SK-N-SH (cell line): ENCODE measurements around the gene EPB41L4B. TPM values are rescaled to one million over a fixed set of nuclear protein-coding genes. Genes with fewer than 3 reads are reported as not detected.

ENCODE experiments used
- CTCF ChIA-PET: fragments of 300-600, 350-600 bp; formaldehyde crosslinking; extraction: SDS; loops from one replicate; lab custom pipeline; 2021; lab: Yijun Ruan, JAX
- POLR2A ChIA-PET: fragments of 350-600 bp; sonication (Branson Sonifier 250); formaldehyde crosslinking; extraction: SDS; loops from one replicate; lab custom pipeline; 2020; ENCODE audit warnings: antibody characterized with exemption, inconsistent platforms; lab: Yijun Ruan, JAX
- DNase-seq: peaks from one replicate; pipeline ENCODE4 v3.0.0; 2012
- H2AFZ ChIP-seq: fragments of 200-600 bp; sonication (generic); 2 replicates; pipeline ENCODE4 v1.8.1; 2016; ENCODE audit warnings: antibody characterized with exemption, mild to moderate bottlenecking, low read depth
- H3F3A ChIP-seq: fragments of 200-600 bp; sonication (generic); replicated peaks from 2 replicates; pipeline ENCODE3; 2016; ENCODE audit warnings: antibody characterized with exemption, mild to moderate bottlenecking; ENCODE audit not compliant: insufficient read depth
- H3K27ac ChIP-seq, 2 experiments: fragments of 200-500 bp in 1 of 2; fragments of 200-600 bp in 1 of 2; sonication (Bioruptor generic) in 1 of 2; sonication (generic), shearing (Covaris generic) in 1 of 2; 2 replicates each; pipeline versions ENCODE4 v1.5.1 to v1.6.1; 2014 to 2016; ENCODE audit warnings: low read depth in 2 of 2, inconsistent platforms in 1 of 2, low read length in 1 of 2, mild to moderate bottlenecking in 1 of 2, mixed read lengths in 1 of 2
- H3K27me3 ChIP-seq: fragments of 200-600 bp; sonication (generic), shearing (Covaris generic); 2 replicates; pipeline ENCODE4 v1.6.1; 2016; ENCODE audit warnings: mixed run types; ENCODE audit not compliant: insufficient read depth
- H3K36me3 ChIP-seq, 2 experiments: fragments of 200-500 bp in 1 of 2; fragments of 200-600 bp in 1 of 2; sonication (Bioruptor generic) in 1 of 2; sonication (generic) in 1 of 2; replicated peaks in 1 of 2; 2 replicates each; pipeline versions ENCODE3 to v1.5.1; 2014 to 2016; ENCODE audit warnings: low read length in 1 of 2, mild to moderate bottlenecking in 1 of 2; ENCODE audit not compliant: insufficient read depth in 2 of 2, control insufficient read depth in 1 of 2
- H3K4me1 ChIP-seq, 2 experiments: fragments of 200-500 bp in 1 of 2; fragments of 200-600 bp in 1 of 2; sonication (Bioruptor generic) in 1 of 2; sonication (generic), shearing (Covaris generic) in 1 of 2; 2 replicates each; pipeline versions ENCODE4 v1.5.1 to v1.6.1; 2014 to 2016; ENCODE audit warnings: low read depth in 1 of 2, low read length in 1 of 2, mixed run types in 1 of 2; ENCODE audit not compliant: insufficient read depth in 2 of 2, control insufficient read depth in 1 of 2
- H3K4me2 ChIP-seq: fragments of 200-600 bp; sonication (generic), shearing (Covaris generic); 2 replicates; pipeline ENCODE4 v1.6.1; 2017; ENCODE audit warnings: mixed run types
- H3K4me3 ChIP-seq, 2 experiments: fragments of 200-500 bp in 1 of 2; fragments of 200-600 bp in 1 of 2; sonication (Bioruptor generic) in 1 of 2; sonication (generic), shearing (Covaris generic) in 1 of 2; 2 replicates each; pipeline versions ENCODE4 v1.5.1 to v1.8.1; 2014 to 2016; ENCODE audit warnings: low read depth in 2 of 2, inconsistent platforms in 1 of 2, low read length in 1 of 2, mild to moderate bottlenecking in 1 of 2, mixed read lengths in 1 of 2, moderate library complexity in 1 of 2
- H3K79me2 ChIP-seq: fragments of 200-600 bp; sonication (generic); 2 replicates; pipeline ENCODE4 v1.8.1; 2017; ENCODE audit warnings: mild to moderate bottlenecking; ENCODE audit not compliant: insufficient read depth
- H3K9ac ChIP-seq: fragments of 200-600 bp; sonication (generic); 2 replicates; pipeline ENCODE4 v1.6.1; 2017; ENCODE audit warnings: mixed run types
- H3K9me2 ChIP-seq: fragments of 200-600 bp; sonication (generic); 2 replicates; pipeline ENCODE4 v1.6.1; 2017; ENCODE audit warnings: mixed run types
- H3K9me3 ChIP-seq: fragments of 200-600 bp; sonication (generic); 2 replicates; pipeline ENCODE4 v1.6.1; 2017; ENCODE audit warnings: mixed run types, mild to moderate bottlenecking, moderate library complexity
- H4K20me1 ChIP-seq: fragments of 200-600 bp; sonication (generic); 2 replicates; pipeline ENCODE4 v1.6.1; 2017; ENCODE audit warnings: mild to moderate bottlenecking, mixed run types; ENCODE audit not compliant: insufficient read depth
- ELF1 ChIP-seq: IDR thresholded peaks from 2 replicates; pipeline ENCODE4 v1.4.0; 2012
- EP300 ChIP-seq, 2 experiments: IDR thresholded peaks; 2 replicates each; pipeline versions ENCODE4 v1.4.0 to v1.6.1; 2012; ENCODE audit warnings: borderline replicate concordance in 1 of 2, low read depth in 1 of 2, low read length in 1 of 2
- FOXJ3 ChIP-seq: sonication (generic); formaldehyde crosslinking; IDR thresholded peaks from 2 replicates; pipeline ENCODE4 v1.5.1; 2020; ENCODE audit warnings: mild to moderate bottlenecking, missing genetic modification reagents
- FOXM1 ChIP-seq: IDR thresholded peaks from 2 replicates; pipeline ENCODE4 v1.4.0; 2012; ENCODE audit warnings: low read depth, mild to moderate bottlenecking
- GABPA ChIP-seq: IDR thresholded peaks from 2 replicates; pipeline ENCODE4 v1.4.0; 2012; ENCODE audit warnings: low read depth, mild to moderate bottlenecking
- GATA2 ChIP-seq: sonication (generic); formaldehyde crosslinking; IDR thresholded peaks from 2 replicates; pipeline ENCODE4 v1.5.0; 2020; ENCODE audit warnings: mild to moderate bottlenecking, missing genetic modification reagents
- JUND ChIP-seq: IDR thresholded peaks from 2 replicates; pipeline ENCODE4 v1.4.0; 2012
- MAX ChIP-seq: IDR thresholded peaks from 2 replicates; pipeline ENCODE4 v1.4.0; 2012; ENCODE audit warnings: low read depth
- NFIC ChIP-seq: IDR thresholded peaks from 2 replicates; pipeline ENCODE4 v1.4.0; 2012; ENCODE audit warnings: borderline replicate concordance
- PBX3 ChIP-seq: IDR thresholded peaks from 2 replicates; pipeline ENCODE4; 2012
- POLR2AphosphoS5 ChIP-seq: IDR thresholded peaks from 2 replicates; pipeline ENCODE4 v1.6.1; 2012; ENCODE audit warnings: low read depth, low read length
- RCOR1 ChIP-seq: fragments of 150-350 bp; IDR thresholded peaks from 2 replicates; pipeline ENCODE4 v1.6.1; 2017; ENCODE audit warnings: antibody characterized with exemption, low read length
- REST ChIP-seq: IDR thresholded peaks from 2 replicates; pipeline ENCODE4 v1.6.1; 2012; ENCODE audit warnings: mild to moderate bottlenecking, low read depth, low read length, moderate library complexity
- RXRA ChIP-seq: IDR thresholded peaks from 2 replicates; pipeline ENCODE4 v1.4.0; 2012; ENCODE audit warnings: low read depth, mild to moderate bottlenecking, borderline replicate concordance
- SIN3A ChIP-seq: IDR thresholded peaks from 2 replicates; pipeline ENCODE4 v1.6.1; 2012; ENCODE audit warnings: low read depth, mild to moderate bottlenecking, low read length, moderate library complexity, borderline replicate concordance
- SMC3 ChIP-seq: IDR thresholded peaks from 2 replicates; pipeline ENCODE4 v1.6.1; 2012; ENCODE audit warnings: low read depth, low read length, improper control_type of control experiment
- TCF12 ChIP-seq: IDR thresholded peaks from 2 replicates; pipeline ENCODE4 v1.4.0; 2012
- USF1 ChIP-seq: IDR thresholded peaks from 2 replicates; pipeline ENCODE4 v1.4.0; 2012; ENCODE audit warnings: low read depth, borderline replicate concordance
- YY1 ChIP-seq: IDR thresholded peaks from 2 replicates; pipeline ENCODE4 v1.4.0; 2012; ENCODE audit warnings: low read depth, mild to moderate bottlenecking
- ZBTB33 ChIP-seq: IDR thresholded peaks from 2 replicates; pipeline ENCODE4 v1.4.0; 2012; ENCODE audit warnings: low read depth, borderline replicate concordance
- WGBS: methylation state at CpG from one replicate; pipeline ENCODE4 v1.1.6; 2017; ENCODE audit warnings: low lambda C conversion rate; 5-methylcytosine and 5-hydroxymethylcytosine counted together
- polyA plus RNA-seq, 3 experiments: library from polyadenylated mRNA; depleted of rRNA; stranded (reverse); fragments of >200 nt; gene quantifications; 2 replicates each; pipeline ENCODE4 v1.2.3, GENCODE V29; 2012

EPB41L4B gene
- polyA plus RNA-seq, 1 of the 3 experiments (the other 2 are of a cell fraction) = 0.59 TPM

- CTCF ChIA-PET = interaction anchor here (1.2 to 2.5 kb wide), 2 partner anchors 14 to 61 kb away, joined by 4 to 12 read pairs; no protein-coding TSS in a partner anchor
- Histone ChIP-seq H3K36me3 (no peaks in the 10 kb centered on the region), H3K27me3 (no peaks in the 10 kb centered on the region), H3K9me2 (no peaks in the 10 kb centered on the region), H3K27ac (no peak overlapping the region), H3K4me1 (peaks cover 0 to 4% of the 10 kb centered on the region in 2 experiments; a peak in 1 of 4 replicates), H3F3A (no peaks in the 10 kb centered on the region), H3K4me2 (no peak overlapping the region), H4K20me1 (no peaks in the 10 kb centered on the region), H3K79me2 (no peaks in the 10 kb centered on the region), H2AFZ (no peak overlapping the region), H3K4me3 (no peak overlapping the region), H3K9me3 (no peaks in the 10 kb centered on the region), H3K9ac (no peak overlapping the region)
- no peak for TF ChIP-seq NFIC
- no peak for TF ChIP-seq ELF1
- no peak for TF ChIP-seq GABPA
- TF ChIP-seq YY1 = no peak
- TF ChIP-seq USF1 = no peak
- no peak for TF ChIP-seq RXRA
- TF ChIP-seq SMC3 = no peak
- no peak for TF ChIP-seq ZBTB33
- POLR2A ChIA-PET = no interaction called here
- WGBS = 46% methylated on average over 9 of the region's 11 CpGs
- DNase-seq = peak; percentile 44
Measured at GRCh38 chr9:109258481-109259302, 62.2 kb downstream of the EPB41L4B start.

GRCh38 chr9:109256336-109256735, 64.5 kb downstream of the EPB41L4B start:
- no peak overlapping the region for H3K4me3 ChIP-seq
- no peaks in the 10 kb centered on the region for H3F3A ChIP-seq
- ChIA-PET POLR2A (no interaction called here), CTCF (interaction anchor here (1.1 to 3.6 kb wide), 2 partner anchors 12 to 51 kb away, joined by 3 to 12 read pairs; no protein-coding TSS in a partner anchor)
- no peak for DNase-seq
- WGBS = 88% methylated on average over 10 of the region's 10 CpGs
- H2AFZ ChIP-seq = no peak overlapping the region
- H3K9me3 ChIP-seq = no peaks in the 10 kb centered on the region
- no peak overlapping the region for H3K27ac ChIP-seq
- H3K79me2 ChIP-seq = no peaks in the 10 kb centered on the region
- peaks cover 0 to 4% of the 10 kb centered on the region in 2 experiments; a peak in 2 of 4 replicates for H3K4me1 ChIP-seq
- no peaks in the 10 kb centered on the region for H3K27me3 ChIP-seq
- no peak overlapping the region for H3K9ac ChIP-seq
- H3K9me2 ChIP-seq = no peaks in the 10 kb centered on the region
- no peak overlapping the region for H3K4me2 ChIP-seq
- H3K36me3 ChIP-seq = no peaks in the 10 kb centered on the region
- H4K20me1 ChIP-seq = no peaks in the 10 kb centered on the region
- TF ChIP-seq REST = no peak
- no peak for TF ChIP-seq JUND
- no peak for TF ChIP-seq EP300 (IDR thresholded peaks at IDR 0.05; ENCODE audit: borderline replicate concordance in 1 of 2, low read depth in 1 of 2, low read length in 1 of 2)
- no peak for TF ChIP-seq GABPA
- TF ChIP-seq POLR2AphosphoS5 = no peak
- TF ChIP-seq FOXM1 = no peak
- no peak for TF ChIP-seq SMC3
- no peak for TF ChIP-seq YY1
- TF ChIP-seq FOXJ3 (CRISPR knock-in tag) = no peak
- no peak for TF ChIP-seq SIN3A
- no peak for TF ChIP-seq NFIC
- TF ChIP-seq RXRA = no peak
- no peak for TF ChIP-seq GATA2 (CRISPR knock-in tag)
- no peak for TF ChIP-seq TCF12
- TF ChIP-seq MAX = no peak
- no peak for TF ChIP-seq RCOR1
- TF ChIP-seq PBX3 = no peak
